IPS DF 6.9 (cell line): Measurements from ENCODE around the gene GRIN2A.

ENCODE experiments used
- DNase-seq: peaks from one replicate; pipeline ENCODE4 v3.0.0-alpha.2; 2013; ENCODE audit warnings: low read depth, low spot score
- H3K27ac ChIP-seq: one replicate; pipeline ENCODE4 v1.5.1; 2013; ENCODE audit warnings: low read length, control low read depth
- H3K27me3 ChIP-seq: 2 replicates; pipeline ENCODE4 v1.6.1; 2013; ENCODE audit warnings: mild to moderate bottlenecking, low read length; ENCODE audit not compliant: control insufficient read depth, insufficient read depth
- H3K36me3 ChIP-seq: 2 replicates; pipeline ENCODE4 v1.6.1; 2013; ENCODE audit warnings: low read length; ENCODE audit not compliant: control insufficient read depth, insufficient read depth
- H3K4me1 ChIP-seq: 2 replicates; pipeline ENCODE4 v1.6.1; 2013; ENCODE audit warnings: low read length; ENCODE audit not compliant: control insufficient read depth, insufficient read depth
- H3K4me3 ChIP-seq: 2 replicates; pipeline ENCODE4 v1.5.1; 2013; ENCODE audit warnings: mild to moderate bottlenecking, low read length
- H3K9me3 ChIP-seq: 2 replicates; pipeline ENCODE4 v1.6.1; 2013; ENCODE audit warnings: low read length, inconsistent platforms; ENCODE audit not compliant: control insufficient read depth, insufficient read depth
- WGBS: extraction: QIAGEN DNeasy Blood & Tissue Kit; methylation state at CpG from one replicate; pipeline ENCODE4 v1.1.7; 2013; ENCODE audit warnings: mixed read lengths, missing lambda C conversion rate; ENCODE audit not compliant: insufficient read length, insufficient coverage; 5-methylcytosine and 5-hydroxymethylcytosine counted together

Gene GRIN2A

DNA sequence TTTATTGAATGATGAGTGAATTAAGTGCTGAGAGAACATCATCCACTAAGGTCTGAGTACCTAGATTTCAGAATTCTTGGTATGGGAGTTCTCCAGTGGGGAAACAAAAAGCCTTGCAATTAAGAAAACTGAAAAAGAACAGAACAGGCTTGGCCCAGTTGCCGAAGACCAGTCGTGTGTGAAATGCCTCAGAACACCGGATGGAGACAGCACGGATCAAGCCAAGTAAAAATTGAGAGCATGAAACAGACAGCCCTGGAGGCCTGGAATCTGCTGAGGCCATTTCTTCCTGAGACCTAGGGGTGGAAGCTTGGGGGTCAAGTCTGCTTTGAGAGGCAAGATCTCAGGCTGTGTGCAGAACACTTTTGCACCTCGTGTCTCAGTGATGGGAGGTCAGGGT, 43.3 kb downstream of the GRIN2A start:
- H3K27me3 ChIP-seq, result no peaks in the 10 kb centered on the region
- no peak overlapping the region for H3K4me3 ChIP-seq
- H3K27ac ChIP-seq, result no peak overlapping the region
- no peaks in the 10 kb centered on the region for H3K4me1 ChIP-seq
- no peaks in the 10 kb centered on the region for H3K36me3 ChIP-seq
- WGBS, result no CpG with 5 or more reads among the region's 5 CpGs
- no peaks in the 10 kb centered on the region for H3K9me3 ChIP-seq
- DNase-seq, result no peak

DNA sequence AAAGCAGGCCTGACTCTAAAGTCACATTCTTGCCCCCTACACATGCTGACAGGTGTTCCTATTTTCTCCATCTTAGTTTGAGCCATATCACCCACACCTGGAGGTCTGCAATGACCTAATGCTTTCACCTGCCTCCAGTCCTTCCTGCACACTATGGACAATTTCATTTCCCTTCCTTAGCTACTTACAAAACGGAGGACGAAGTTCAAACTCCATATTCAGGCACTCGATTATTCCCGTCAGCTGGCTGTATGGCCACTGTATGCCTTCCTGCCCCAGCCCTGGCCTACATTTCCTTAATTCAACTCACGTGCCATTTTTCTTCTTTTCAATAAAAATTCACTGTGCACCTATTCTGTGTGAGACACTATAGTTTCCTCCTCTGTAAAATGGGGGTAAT, 44.9 kb downstream of the GRIN2A start:
- H3K27ac ChIP-seq, result no peak overlapping the region
- H3K27me3 ChIP-seq, result no peaks in the 10 kb centered on the region
- no peak for DNase-seq
- H3K4me3 ChIP-seq, result no peak overlapping the region
- no peaks in the 10 kb centered on the region for H3K9me3 ChIP-seq
- H3K36me3 ChIP-seq, result no peaks in the 10 kb centered on the region
- no peaks in the 10 kb centered on the region for H3K4me1 ChIP-seq
- no CpG with 5 or more reads among the region's 5 CpGs for WGBS

GRCh38 chr16:10136916-10137315, 45.3 kb downstream of the GRIN2A start:
- Histone ChIP-seq H3K9me3 (no peaks in the 10 kb centered on the region), H3K27me3 (no peaks in the 10 kb centered on the region), H3K36me3 (no peaks in the 10 kb centered on the region), H3K27ac (no peak overlapping the region), H3K4me1 (no peaks in the 10 kb centered on the region), H3K4me3 (no peak overlapping the region)
- no peak for DNase-seq
- no CpG with 5 or more reads among the region's 3 CpGs for WGBS

DNA sequence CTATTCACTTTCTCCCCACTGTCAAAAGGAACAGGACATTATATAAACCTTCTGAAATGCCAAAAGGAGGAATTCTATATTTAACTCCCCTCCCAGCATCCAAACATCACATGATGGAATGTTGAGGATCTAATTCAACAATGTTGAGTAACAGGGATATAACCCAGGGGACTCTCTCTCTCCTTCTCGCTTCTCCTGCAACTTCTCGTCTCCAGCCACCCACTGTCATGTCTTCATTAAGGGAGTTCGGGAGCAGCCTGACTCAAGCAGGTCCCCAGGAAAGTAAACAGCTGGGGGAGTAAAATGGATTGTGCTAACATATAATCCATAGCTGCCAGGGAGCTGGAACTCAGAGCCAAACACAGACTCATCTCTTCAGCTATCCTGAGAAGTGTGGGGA, 51.7 kb downstream of the GRIN2A start:
- no peaks in the 10 kb centered on the region for H3K36me3 ChIP-seq
- no peaks in the 10 kb centered on the region for H3K4me1 ChIP-seq
- no peak for DNase-seq
- no peak overlapping the region for H3K4me3 ChIP-seq
- no peaks in the 10 kb centered on the region for H3K27me3 ChIP-seq
- no CpG with 5 or more reads among the region's 3 CpGs for WGBS
- no peaks in the 10 kb centered on the region for H3K9me3 ChIP-seq
- no peak overlapping the region for H3K27ac ChIP-seq

GRCh38 chr16:10128397-10129258, 53.6 kb downstream of the GRIN2A start:
- Histone ChIP-seq H3K9me3 (no peaks in the 10 kb centered on the region), H3K4me1 (no peaks in the 10 kb centered on the region), H3K36me3 (no peaks in the 10 kb centered on the region), H3K27me3 (no peaks in the 10 kb centered on the region), H3K4me3 (no peak overlapping the region), H3K27ac (no peak overlapping the region)
- no CpG with 5 or more reads among the region's 9 CpGs for WGBS
- DNase-seq, result no peak

- Histone ChIP-seq H3K9me3 (no peaks in the 10 kb centered on the region), H3K4me3 (no peak overlapping the region), H3K27me3 (no peaks in the 10 kb centered on the region), H3K4me1 (no peaks in the 10 kb centered on the region; the same call in 1 of the 2 replicates), H3K27ac (no peak overlapping the region), H3K36me3 (no peaks in the 10 kb centered on the region)
- WGBS, result no CpG with 5 or more reads among the region's 3 CpGs
- no peak for DNase-seq
Measured at GRCh38 chr16:10126686-10127085, 55.5 kb downstream of the GRIN2A start.

- H3K9me3 ChIP-seq, result no peaks in the 10 kb centered on the region
- no peak overlapping the region for H3K27ac ChIP-seq
- no peaks in the 10 kb centered on the region; the same call in 1 of the 2 replicates for H3K4me1 ChIP-seq
- no peaks in the 10 kb centered on the region for H3K27me3 ChIP-seq
- no CpG with 5 or more reads among the region's 5 CpGs for WGBS
- no peak for DNase-seq
- no peak overlapping the region for H3K4me3 ChIP-seq
- H3K36me3 ChIP-seq, result no peaks in the 10 kb centered on the region
Measured at GRCh38 chr16:10123141-10123540, 59.1 kb downstream of the GRIN2A start.

DNA sequence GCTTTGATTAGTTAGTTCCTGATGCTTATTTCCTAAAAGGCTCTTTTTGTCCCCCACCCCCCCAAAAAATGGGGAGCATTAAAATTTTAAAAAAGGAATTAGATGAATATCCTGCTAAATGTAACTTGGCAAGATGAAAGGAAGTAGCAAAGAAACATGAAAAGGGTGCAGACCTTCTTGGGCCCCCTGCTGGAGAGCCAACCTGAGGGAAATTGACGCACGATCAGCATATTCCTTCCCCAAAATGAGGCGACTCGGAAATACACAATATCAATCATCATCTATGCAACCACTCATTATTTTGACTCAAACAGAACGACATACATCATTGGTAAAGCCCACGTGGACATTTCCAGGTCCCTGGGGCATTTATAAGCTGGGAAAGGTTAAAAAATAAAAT, 59.7 kb downstream of the GRIN2A start:
- no peak for DNase-seq
- Histone ChIP-seq H3K27me3 (no peaks in the 10 kb centered on the region), H3K4me3 (no peak overlapping the region), H3K4me1 (no peaks in the 10 kb centered on the region; the same call in 1 of the 2 replicates), H3K36me3 (no peaks in the 10 kb centered on the region), H3K27ac (no peak overlapping the region), H3K9me3 (no peaks in the 10 kb centered on the region)
- WGBS, result no CpG with 5 or more reads among the region's 6 CpGs

DNA sequence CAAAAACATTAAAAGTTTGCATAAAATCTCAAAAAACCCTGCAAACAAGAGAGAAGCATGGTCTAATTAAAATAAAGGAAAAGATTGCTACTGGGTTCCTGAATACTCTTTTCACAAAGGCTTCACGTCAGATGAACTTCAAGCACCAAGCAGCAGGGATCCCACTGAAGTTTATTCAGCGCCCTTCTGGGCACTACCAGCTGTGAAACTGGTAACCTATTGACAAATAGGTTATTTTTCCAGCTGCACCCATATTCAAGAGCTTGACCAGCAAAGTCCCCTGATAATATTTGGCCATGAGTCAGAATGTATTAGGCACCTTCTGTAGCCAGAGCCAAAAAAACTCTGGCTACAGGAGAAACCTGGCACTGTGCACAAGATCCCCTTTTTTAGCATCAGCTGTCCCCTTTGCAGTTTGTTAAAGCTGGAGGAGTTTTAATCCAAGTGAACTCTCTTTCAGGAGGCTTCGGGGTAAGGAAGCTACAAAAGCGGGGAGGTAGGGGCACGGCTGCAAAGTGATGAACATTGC, 60.3 kb downstream of the GRIN2A start:
- H3K27ac ChIP-seq, result no peak overlapping the region
- H3K4me1 ChIP-seq, result no peaks in the 10 kb centered on the region; the same call in 1 of the 2 replicates
- DNase-seq, result no peak
- no peaks in the 10 kb centered on the region for H3K27me3 ChIP-seq
- no peaks in the 10 kb centered on the region for H3K9me3 ChIP-seq
- WGBS, result no CpG with 5 or more reads among the region's 5 CpGs
- H3K4me3 ChIP-seq, result no peak overlapping the region
- H3K36me3 ChIP-seq, result no peaks in the 10 kb centered on the region

- H3K36me3 ChIP-seq, result no peaks in the 10 kb centered on the region
- H3K4me1 ChIP-seq, result no peaks in the 10 kb centered on the region; the same call in 1 of the 2 replicates
- DNase-seq, result no peak
- H3K27me3 ChIP-seq, result no peaks in the 10 kb centered on the region
- no CpG with 5 or more reads among the region's 2 CpGs for WGBS
- no peak overlapping the region for H3K4me3 ChIP-seq
- H3K9me3 ChIP-seq, result no peaks in the 10 kb centered on the region
- no peak overlapping the region for H3K27ac ChIP-seq
Measured at GRCh38 chr16:10121491-10121890, 60.7 kb downstream of the GRIN2A start.

GRCh38 chr16:10120953-10121352, 61.3 kb downstream of the GRIN2A start:
- 100% methylated on average over 1 of the region's 4 CpGs for WGBS
- H3K27ac ChIP-seq, result no peak overlapping the region
- no peaks in the 10 kb centered on the region for H3K27me3 ChIP-seq
- H3K36me3 ChIP-seq, result no peaks in the 10 kb centered on the region
- H3K4me1 ChIP-seq, result no peaks in the 10 kb centered on the region; the same call in 1 of the 2 replicates
- no peak for DNase-seq
- no peak overlapping the region for H3K4me3 ChIP-seq
- H3K9me3 ChIP-seq, result no peaks in the 10 kb centered on the region
